Measurements from ENCODE around the gene DACT1. TPM values are rescaled to one million over a fixed set of nuclear protein-coding genes. Genes with fewer than 3 reads are reported as not detected.

DACT1 gene
- total RNA-seq, 2 donors from 2014 or later, result 0.42 to 4.2 TPM

- Histone ChIP-seq H3K9me3 (ENCODE audit: control insufficient read depth, low read length) (no peaks in the 10 kb centered on the region), H3K4me3 (ENCODE audit: low read length) (no peak overlapping the region), H3K4me1 (ENCODE audit: control insufficient read depth, insufficient read depth, low read length) (no peaks in the 10 kb centered on the region), H3K27me3 (ENCODE audit: control insufficient read depth, insufficient read depth, low read length, poor library complexity, severe bottlenecking) (no peaks in the 10 kb centered on the region), H3K27ac (ENCODE audit: low read depth, low read length) (no peak overlapping the region), H3K9ac (ENCODE audit: extremely low read depth, low read length, poor library complexity, severe bottlenecking) (no peak overlapping the region), H3K36me3 (ENCODE audit: control insufficient read depth, insufficient read depth, low read length) (no peaks in the 10 kb centered on the region)
- no peak for TF ChIP-seq CTCF (conservative IDR thresholded peaks at IDR 0.05)
- Mint-ChIP-seq H3K4me1 (peaks cover 7% of the 10 kb centered on the region), H3K4me3 (no peak overlapping the region), H3K9me3 (no peaks in the 10 kb centered on the region), H3K27ac (no peak overlapping the region), H3K36me3 (ENCODE audit: low read depth) (no peaks in the 10 kb centered on the region), H3K27me3 (ENCODE audit: insufficient read depth) (no peaks in the 10 kb centered on the region)
- 94 to 100% methylated on average over 1 of the region's 1 CpG for WGBS, 2 experiments (ENCODE audit: insufficient coverage in 1 of 2, insufficient read length in 1 of 2)
- no peak for DNase-seq
These were observed 57.8 kb downstream of the DACT1 start for GRCh38 chr14:58695514-58695913.

GRCh38 chr14:58697266-58697929 lies 59.6 kb downstream of the DACT1 start:
- H3K9me3 ChIP-seq (ENCODE audit: control insufficient read depth, low read length), result no peaks in the 10 kb centered on the region
- no peaks in the 10 kb centered on the region for H3K27me3 ChIP-seq (ENCODE audit: control insufficient read depth, insufficient read depth, low read length, poor library complexity, severe bottlenecking)
- no peaks in the 10 kb centered on the region for H3K27me3 Mint-ChIP-seq (ENCODE audit: insufficient read depth)
- no peak overlapping the region for H3K4me3 ChIP-seq (ENCODE audit: low read length)
- peaks cover 7% of the 10 kb centered on the region for H3K4me1 Mint-ChIP-seq
- no peak overlapping the region for H3K4me3 Mint-ChIP-seq
- no peak overlapping the region for H3K27ac ChIP-seq (ENCODE audit: low read depth, low read length)
- TF ChIP-seq CTCF (conservative IDR thresholded peaks at IDR 0.05), result no peak
- H3K27ac Mint-ChIP-seq, result no peak overlapping the region
- H3K9ac ChIP-seq (ENCODE audit: extremely low read depth, low read length, poor library complexity, severe bottlenecking), result no peak overlapping the region
- H3K36me3 Mint-ChIP-seq (ENCODE audit: low read depth), result no peaks in the 10 kb centered on the region
- no peaks in the 10 kb centered on the region for H3K36me3 ChIP-seq (ENCODE audit: control insufficient read depth, insufficient read depth, low read length)
- WGBS, 2 experiments (ENCODE audit: insufficient coverage in 1 of 2, insufficient read length in 1 of 2), result 92% methylated on average over 2 of the region's 2 CpGs; no CpG with 5 or more reads in 1 of the 2 experiments
- no peaks in the 10 kb centered on the region for H3K4me1 ChIP-seq (ENCODE audit: control insufficient read depth, insufficient read depth, low read length)
- no peak for DNase-seq
- H3K9me3 Mint-ChIP-seq, result no peaks in the 10 kb centered on the region

Other genes with a start within 250 kb of the DACT1 start
- gene TOMM20L, start 242.0 kb upstream of the DACT1 start, total RNA-seq, result not detected
- 10 to 100 TPM; 29.4 to 34.2 TPM for gene TIMM9, start 210.4 kb upstream of the DACT1 start, total RNA-seq
- 10 to 100 TPM; 14.2 to 26.4 TPM for gene KIAA0586, start 210.2 kb upstream of the DACT1 start, total RNA-seq

All from endodermal cell (in vitro differentiated cells).